H9 (cell line): ENCODE data around the gene ADAM8. TPM values are rescaled to one million over a fixed set of nuclear protein-coding genes. Genes with fewer than 3 reads are reported as not detected.

Experiments
- DNase-seq: peaks from one replicate; pipeline ENCODE4 v3.0.0-alpha.2; 2017
- H2AFZ ChIP-seq: one replicate; pipeline ENCODE4 v1.6.1; 2013; ENCODE audit warnings: mild to moderate bottlenecking, low read length, control low read depth, moderate library complexity
- H2AK5ac ChIP-seq: 2 replicates; pipeline ENCODE4 v1.6.1; 2013; ENCODE audit warnings: low read length, control low read depth, mixed read lengths; ENCODE audit not compliant: insufficient read length
- H2BK120ac ChIP-seq: one replicate; pipeline ENCODE4 v1.6.1; 2013; ENCODE audit warnings: low read depth, mild to moderate bottlenecking, low read length, control low read depth, inconsistent platforms; ENCODE audit not compliant: poor library complexity, severe bottlenecking
- H2BK12ac ChIP-seq: 2 replicates; pipeline ENCODE4 v1.6.1; 2013; ENCODE audit warnings: low read length, control low read depth, mixed read lengths, low read depth; ENCODE audit not compliant: insufficient read length
- H2BK15ac ChIP-seq: 2 replicates; pipeline ENCODE4 v1.6.1; 2013; ENCODE audit warnings: low read depth, low read length, control low read depth
- H2BK20ac ChIP-seq: one replicate; pipeline ENCODE4 v1.6.1; 2013; ENCODE audit warnings: low read depth, mild to moderate bottlenecking, low read length, control low read depth, inconsistent platforms; ENCODE audit not compliant: poor library complexity, severe bottlenecking
- H2BK5ac ChIP-seq: 2 replicates; pipeline ENCODE4 v1.6.1; 2013; ENCODE audit warnings: low read length, control low read depth, mixed read lengths; ENCODE audit not compliant: insufficient read length
- H3K14ac ChIP-seq: 2 replicates; pipeline ENCODE4 v1.6.1; 2013; ENCODE audit warnings: low read length, control low read depth; ENCODE audit not compliant: insufficient read depth
- H3K18ac ChIP-seq: 2 replicates; pipeline ENCODE4 v1.6.1; 2013; ENCODE audit warnings: low read depth, mild to moderate bottlenecking, mixed read lengths, low read length, control low read depth; ENCODE audit not compliant: insufficient read length
- H3K23ac ChIP-seq: 2 replicates; pipeline ENCODE4 v1.6.1; 2013; ENCODE audit warnings: low read length, control low read depth, mixed read lengths, low read depth; ENCODE audit not compliant: insufficient read length
- H3K23me2 ChIP-seq: 2 replicates; pipeline ENCODE4 v1.6.1; 2013; ENCODE audit warnings: low read depth, mild to moderate bottlenecking, mixed read lengths, low read length, control low read depth; ENCODE audit not compliant: insufficient read length, poor library complexity, severe bottlenecking
- H3K27ac ChIP-seq: 2 replicates; pipeline ENCODE4 v1.5.1; 2013; ENCODE audit warnings: low read length, control low read depth, mixed read lengths, low read depth; ENCODE audit not compliant: insufficient read length
- H3K27me3 ChIP-seq: 2 replicates; pipeline ENCODE4 v1.6.1; 2013; ENCODE audit warnings: low read length, control low read depth, inconsistent platforms; ENCODE audit not compliant: insufficient read depth
- H3K4ac ChIP-seq: 2 replicates; pipeline ENCODE4 v1.6.1; 2013; ENCODE audit warnings: low read depth, mild to moderate bottlenecking, control low read depth, inconsistent platforms, low read length, moderate library complexity
- H3K4me1 ChIP-seq: 2 replicates; pipeline ENCODE4 v1.6.1; 2013; ENCODE audit warnings: low read length, control low read depth, inconsistent platforms; ENCODE audit not compliant: insufficient read depth
- H3K4me2 ChIP-seq: 2 replicates; pipeline ENCODE4 v1.6.1; 2013; ENCODE audit warnings: low read length, control low read depth, mixed read lengths; ENCODE audit not compliant: insufficient read length, insufficient read depth
- H3K56ac ChIP-seq: 2 replicates; pipeline ENCODE4 v1.6.1; 2013; ENCODE audit warnings: low read depth, mild to moderate bottlenecking, mixed read lengths, low read length, control low read depth; ENCODE audit not compliant: insufficient read length
- H3K79me1 ChIP-seq: 2 replicates; pipeline ENCODE4 v1.6.1; 2013; ENCODE audit warnings: low read depth, mild to moderate bottlenecking, moderate library complexity, low read length, control low read depth, inconsistent platforms; ENCODE audit not compliant: insufficient read depth, poor library complexity, severe bottlenecking
- H3K79me2 ChIP-seq: 2 replicates; pipeline ENCODE4 v1.6.1; 2013; ENCODE audit warnings: low read length, control low read depth, inconsistent platforms; ENCODE audit not compliant: insufficient read depth
- H3K9ac ChIP-seq: 2 replicates; pipeline ENCODE4 v1.6.1; 2013; ENCODE audit warnings: low read length, control low read depth, mixed read lengths; ENCODE audit not compliant: insufficient read length; ENCODE audit errors: extremely low read depth
- H3K9me3 ChIP-seq: one replicate; pipeline ENCODE4 v1.6.1; 2013; ENCODE audit warnings: low read depth, low read length, inconsistent platforms; ENCODE audit not compliant: control insufficient read depth
- H3T11ph ChIP-seq: one replicate; pipeline ENCODE4 v1.6.1; 2013; ENCODE audit warnings: mild to moderate bottlenecking, low read length, control low read depth, inconsistent platforms
- H4K20me1 ChIP-seq: one replicate; pipeline ENCODE4 v1.6.1; 2013; ENCODE audit not compliant: control insufficient read depth, insufficient read length, insufficient read depth
- H4K5ac ChIP-seq: 2 replicates; pipeline ENCODE4 v1.6.1; 2013; ENCODE audit warnings: low read depth, mild to moderate bottlenecking, mixed read lengths, low read length, control low read depth; ENCODE audit not compliant: insufficient read length
- H4K8ac ChIP-seq: replicated peaks from 2 replicates; pipeline ENCODE4 v1.6.1; 2013; ENCODE audit warnings: low read length, control low read depth, mixed read lengths, low read depth; ENCODE audit not compliant: insufficient read length
- H4K91ac ChIP-seq: 2 replicates; pipeline ENCODE4 v1.6.1; 2013; ENCODE audit warnings: low read depth, mild to moderate bottlenecking, moderate library complexity, mixed read lengths, low read length, control low read depth; ENCODE audit not compliant: insufficient read length
- H3K27ac Mint-ChIP-seq, 3 experiments: 2 replicates in 2 of 3; 3 replicates in 1 of 3; pipeline ENCODE4 v1.8.0; 2020 to 2021; ENCODE audit warnings: mixed read lengths in 3 of 3, mild to moderate bottlenecking in 1 of 3, moderate library complexity in 1 of 3
- H3K27me3 Mint-ChIP-seq: 2 replicates; pipeline ENCODE4 v1.8.0; 2021; ENCODE audit warnings: low read depth, mild to moderate bottlenecking, moderate library complexity, mixed read lengths
- H3K36me3 Mint-ChIP-seq, 3 experiments: 2 replicates in 2 of 3; 3 replicates in 1 of 3; pipeline ENCODE4 v1.8.0; 2020 to 2021; ENCODE audit warnings: low read depth in 3 of 3, mixed read lengths in 3 of 3; ENCODE audit not compliant: insufficient read depth in 1 of 3
- H3K4me1 Mint-ChIP-seq, 2 experiments: 2 replicates each; pipeline ENCODE4 v1.8.0; 2020; ENCODE audit warnings: mixed read lengths in 2 of 2
- H3K4me3 Mint-ChIP-seq, 2 experiments: 2 replicates in 1 of 2; 3 replicates in 1 of 2; pipeline ENCODE4 v1.8.0; 2020 to 2021; ENCODE audit warnings: mild to moderate bottlenecking in 2 of 2, mixed read lengths in 2 of 2, moderate library complexity in 1 of 2
- H3K9me3 Mint-ChIP-seq, 2 experiments: 2 replicates in 1 of 2; 3 replicates in 1 of 2; pipeline ENCODE4 v1.8.0; 2020; ENCODE audit warnings: mild to moderate bottlenecking in 2 of 2, mixed read lengths in 2 of 2, moderate library complexity in 1 of 2
- CTCF ChIP-seq: fragments of 200-600 bp; sonication (generic); conservative IDR thresholded peaks from 3 replicates; pipeline ENCODE4 v1.8.0; 2021; ENCODE audit warnings: antibody characterized with exemption, mild to moderate bottlenecking
- WGBS: extraction: QIAGEN DNeasy Blood & Tissue Kit; methylation state at CpG from one replicate; pipeline ENCODE4 v1.1.7; 2013; ENCODE audit warnings: missing lambda C conversion rate, low lambda C conversion rate, mixed read lengths; ENCODE audit not compliant: insufficient read length; ENCODE audit errors: extremely low coverage; 5-methylcytosine and 5-hydroxymethylcytosine counted together
- total RNA-seq: library from RNA; stranded (reverse); gene quantifications from 2 replicates; pipeline ENCODE4 v1.2.1, GENCODE V29; 2021

Gene ADAM8
- total RNA-seq, 1 experiment from 2014 or later = 5.4 TPM

DNA sequence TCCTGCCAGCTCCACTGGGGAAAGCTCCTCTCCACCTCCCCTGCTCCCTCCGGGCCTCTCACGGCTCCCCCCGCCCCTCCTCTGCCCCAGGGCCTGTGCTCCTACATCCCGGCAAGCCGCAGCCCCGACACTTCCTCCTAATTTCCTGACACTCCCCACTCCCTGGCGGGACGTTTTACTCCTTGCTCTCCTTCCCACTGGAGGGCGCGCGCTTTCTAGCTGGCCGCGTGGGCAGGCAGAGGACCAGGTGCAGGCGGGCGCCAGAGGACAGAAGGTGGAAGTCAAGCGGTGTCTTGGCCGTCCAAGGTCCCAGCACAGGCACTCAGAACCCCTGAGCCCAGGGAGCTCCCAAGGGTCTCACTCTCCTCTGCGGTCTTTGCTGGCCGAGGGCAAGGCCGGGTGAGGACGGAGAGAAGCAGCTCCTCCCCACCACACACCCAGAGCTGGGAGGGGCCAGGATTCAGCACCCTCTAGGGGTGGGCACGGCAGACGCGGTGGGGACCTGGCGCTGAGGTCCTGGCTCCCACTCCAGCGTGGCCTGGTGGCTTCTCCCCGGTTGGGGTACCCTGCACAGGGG is 19.1 kb downstream of the ADAM8 start:
- H3K27ac Mint-ChIP-seq = peak overlapping the region in 1 of 3 experiments; percentile 76; a peak in 3 of 7 replicates
- H3K56ac ChIP-seq = no peak overlapping the region
- H4K91ac ChIP-seq = no peak overlapping the region
- no peak overlapping the region for H2BK5ac ChIP-seq
- H2BK20ac ChIP-seq = no peak overlapping the region
- no peak overlapping the region for H2AFZ ChIP-seq
- peak; percentile 34; the same call in 2 of the 3 replicates for TF ChIP-seq CTCF
- no peaks in the 10 kb centered on the region; a peak in 1 of 5 replicates for H3K9me3 Mint-ChIP-seq
- DNase-seq = peak; percentile 79
- WGBS = no CpG with 5 or more reads among the region's 27 CpGs
- H3K4me1 Mint-ChIP-seq = peaks cover 11 to 30% of the 10 kb centered on the region in 2 experiments
- H3K27me3 ChIP-seq = no peaks in the 10 kb centered on the region
- H3T11ph ChIP-seq = no peak overlapping the region
- H4K20me1 ChIP-seq = no peaks in the 10 kb centered on the region
- no peak overlapping the region for H3K27ac ChIP-seq
- H3K23me2 ChIP-seq = peaks cover 7% of the 10 kb centered on the region
- H2AK5ac ChIP-seq = no peak overlapping the region
- H2BK12ac ChIP-seq = no peak overlapping the region
- H3K4me1 ChIP-seq = no peaks in the 10 kb centered on the region
- no peak overlapping the region for H2BK120ac ChIP-seq
- peak overlapping the region; percentile 51 to 70 for H3K4me3 Mint-ChIP-seq
- no peak overlapping the region for H3K23ac ChIP-seq
- H3K14ac ChIP-seq = no peak overlapping the region
- H3K4ac ChIP-seq = no peak overlapping the region
- H3K36me3 Mint-ChIP-seq = no peaks in the 10 kb centered on the region
- peaks cover 3% of the 10 kb centered on the region for H3K27me3 Mint-ChIP-seq
- no peak overlapping the region for H2BK15ac ChIP-seq
- H3K79me2 ChIP-seq = no peaks in the 10 kb centered on the region
- no peak overlapping the region for H3K9ac ChIP-seq
- no peak overlapping the region for H3K18ac ChIP-seq
- no peak overlapping the region for H4K5ac ChIP-seq
- peak overlapping the region; percentile 36 for H3K4me2 ChIP-seq
- H4K8ac ChIP-seq = no peak overlapping the region
- H3K79me1 ChIP-seq = no peaks in the 10 kb centered on the region
- H3K9me3 ChIP-seq = no peaks in the 10 kb centered on the region
